Right cardiac atrium (tissue), 5 donors: Measurements from ENCODE around the gene SERGEF. TPM values are rescaled to one million over a fixed set of nuclear protein-coding genes. Genes with fewer than 3 reads are reported as not detected.

Source experiments
- ATAC-seq, 2 donors: fragments of 200-7000 bp; cut with Tn5 transposase; one replicate each; pipeline versions ENCODE4 v1.8.0 to v1.9.1; 2020; ENCODE audit warnings: moderate library complexity in 2 of 2, mild to moderate bottlenecking in 1 of 2
- DNase-seq, 3 donors: peaks; one replicate each; pipeline ENCODE4 v3.0.0-alpha.2; 2020
- H3K27ac ChIP-seq: one replicate; pipeline ENCODE4 v1.5.1; 2013; ENCODE audit warnings: mild to moderate bottlenecking, low read length, control low read depth, moderate library complexity
- H3K27me3 ChIP-seq: one replicate; pipeline ENCODE4 v1.6.1; 2013; ENCODE audit not compliant: control insufficient read depth, insufficient read depth
- H3K4me1 ChIP-seq: one replicate; pipeline ENCODE4 v1.6.1; 2013; ENCODE audit warnings: low read length; ENCODE audit not compliant: control insufficient read depth, insufficient read depth
- H3K4me3 ChIP-seq: one replicate; pipeline ENCODE4 v1.5.1; 2013; ENCODE audit warnings: low read length, control low read depth
- H3K9me3 ChIP-seq: one replicate; pipeline ENCODE4 v1.6.1; 2013; ENCODE audit warnings: low read length; ENCODE audit not compliant: control insufficient read depth
- WGBS: extraction: QIAGEN DNeasy Blood & Tissue Kit; methylation state at CpG from one replicate; pipeline ENCODE4 v1.1.7; 2013; 5-methylcytosine and 5-hydroxymethylcytosine counted together
- intact Hi-C, 4 donors: fragments of 100-400 bp; cut with DNase I; formaldehyde crosslinking; loops; one replicate each; pipeline versions ENCODE4 v1.11.0 to v1.14.0; 2022 to 2023
- polyA plus RNA-seq: library from polyadenylated mRNA; stranded (reverse); fragments of 200-250 nt; gene quantifications from one replicate; pipeline ENCODE4 v1.2.3, GENCODE V29; 2013
- total RNA-seq, 4 donors: library from RNA; stranded (reverse); fragmentation: NEBNext Ultra II Directional; extraction: Animal tissue kit (Norgen Biotek cat#: 25700); gene quantifications; one replicate each; pipeline ENCODE4 v1.2.1, GENCODE V29; 2021
- donor health status: healthy with polysubstance abuse.
- donor health status: DM: no; HTN: yes; CAD: no.
- donor health status: DM: no; HTN: no; CAD: no.
- donor health status: DM: no; HTN: yes; CAD: no; lungs with severe emphysema.
- donor health status: DM: yes; HTN: yes; CAD: no.

The SERGEF gene
- total and polyA plus RNA-seq, 5 donors: 30.8 to 44.7 (median 31.6) TPM

GRCh38 chr11:17769218-17769617 lies 243.6 kb downstream of the SERGEF start:
- Histone ChIP-seq H3K9me3 (no peaks in the 10 kb centered on the region), H3K4me1 (no peaks in the 10 kb centered on the region), H3K4me3 (no peak overlapping the region), H3K27me3 (no peaks in the 10 kb centered on the region), H3K27ac (no peak overlapping the region)
- DNase-seq (no peak), ATAC-seq (no peak)
- intact Hi-C loops: loop anchor here (10.0 kb wide), 3 partner anchors 56 to 206 kb away; no protein-coding TSS in a partner anchor
- WGBS: 100% methylated on average over 1 of the region's 1 CpG

- ATAC-seq (no peak), DNase-seq (no peak)
- H3K9me3 ChIP-seq: no peaks in the 10 kb centered on the region
- intact Hi-C loops: loop anchor here (10.0 kb wide), 3 partner anchors 56 to 206 kb away; no protein-coding TSS in a partner anchor
- no peaks in the 10 kb centered on the region for H3K4me1 ChIP-seq
- H3K27ac ChIP-seq: no peak overlapping the region
- H3K27me3 ChIP-seq: no peaks in the 10 kb centered on the region
- no peak overlapping the region for H3K4me3 ChIP-seq
- WGBS: 91% methylated on average over 7 of the region's 7 CpGs
Observed at GRCh38 chr11:17768547-17768946, 244.3 kb downstream of the SERGEF start.

GRCh38 chr11:17767914-17768313 lies 244.9 kb downstream of the SERGEF start:
- no peak for DNase-seq
- intact Hi-C loops: loop anchor here (10.0 kb wide), 3 partner anchors 57 to 207 kb away; no protein-coding TSS in a partner anchor
- 92% methylated on average over 2 of the region's 2 CpGs for WGBS

GRCh38 chr11:17767301-17767885 lies 245.5 kb downstream of the SERGEF start:
- H3K9me3 ChIP-seq: no peaks in the 10 kb centered on the region
- H3K27ac ChIP-seq: no peak overlapping the region
- H3K4me1 ChIP-seq: no peaks in the 10 kb centered on the region
- no peaks in the 10 kb centered on the region for H3K27me3 ChIP-seq
- no peak overlapping the region for H3K4me3 ChIP-seq
- 75% methylated on average over 7 of the region's 7 CpGs for WGBS
- no peak for DNase-seq
- intact Hi-C loops: loop anchor here (10.0 kb wide), 3 partner anchors 57 to 207 kb away; no protein-coding TSS in a partner anchor
- ATAC-seq: no peak

More at GRCh38 chr11:17767914-17768313, 244.9 kb downstream of the SERGEF start:
- no peak for ATAC-seq
- no peaks in the 10 kb centered on the region for H3K9me3 ChIP-seq
- no peaks in the 10 kb centered on the region for H3K4me1 ChIP-seq
- no peaks in the 10 kb centered on the region for H3K27me3 ChIP-seq
- no peak overlapping the region for H3K27ac ChIP-seq
- no peak overlapping the region for H3K4me3 ChIP-seq

- ATAC-seq (no peak), DNase-seq (no peak)
- no peaks in the 10 kb centered on the region for H3K9me3 ChIP-seq
- 69% methylated on average over 5 of the region's 5 CpGs for WGBS
- H3K4me1 ChIP-seq: no peaks in the 10 kb centered on the region
- H3K27me3 ChIP-seq: no peaks in the 10 kb centered on the region
- intact Hi-C loops: loop anchor here (10.0 kb wide), 3 partner anchors 58 to 208 kb away; no protein-coding TSS in a partner anchor
- no peak overlapping the region for H3K4me3 ChIP-seq
- no peak overlapping the region for H3K27ac ChIP-seq
Observed at GRCh38 chr11:17766590-17766989, 246.3 kb downstream of the SERGEF start.

GRCh38 chr11:17766073-17766359 lies 246.8 kb downstream of the SERGEF start:
- 93% methylated on average over 8 of the region's 8 CpGs for WGBS
- Histone ChIP-seq H3K27me3 (no peaks in the 10 kb centered on the region), H3K9me3 (no peaks in the 10 kb centered on the region), H3K27ac (no peak overlapping the region), H3K4me1 (no peaks in the 10 kb centered on the region), H3K4me3 (no peak overlapping the region)
- intact Hi-C loops: loop anchor here (10.0 kb wide), 3 partner anchors 59 to 209 kb away; no protein-coding TSS in a partner anchor
- ATAC-seq (no peak), DNase-seq (no peak)

GRCh38 chr11:17765356-17766072 lies 247.3 kb downstream of the SERGEF start:
- Histone ChIP-seq H3K27me3 (no peaks in the 10 kb centered on the region), H3K27ac (no peak overlapping the region), H3K9me3 (no peaks in the 10 kb centered on the region), H3K4me3 (no peak overlapping the region), H3K4me1 (no peaks in the 10 kb centered on the region)
- WGBS: 80% methylated on average over 13 of the region's 13 CpGs
- DNase-seq: no peak
- no peak for ATAC-seq
- intact Hi-C loops: loop anchor here (10.0 kb wide), 3 partner anchors 59 to 209 kb away; no protein-coding TSS in a partner anchor

- no peaks in the 10 kb centered on the region for H3K4me1 ChIP-seq
- 73% methylated on average over 19 of the region's 19 CpGs for WGBS
- no peak overlapping the region for H3K4me3 ChIP-seq
- DNase-seq: no peak
- intact Hi-C loops: loop anchor here (5.0 to 10.0 kb wide), 4 partner anchors 60 to 213 kb away; no protein-coding TSS in a partner anchor
- H3K27me3 ChIP-seq: no peaks in the 10 kb centered on the region
- H3K9me3 ChIP-seq: no peaks in the 10 kb centered on the region
- no peak overlapping the region for H3K27ac ChIP-seq
- no peak for ATAC-seq
Observed at GRCh38 chr11:17764446-17765218, 248.2 kb downstream of the SERGEF start.

GRCh38 chr11:17763703-17764102 lies 249.1 kb downstream of the SERGEF start:
- no peaks in the 10 kb centered on the region for H3K27me3 ChIP-seq

GRCh38 chr11:17763244-17763643 lies 249.6 kb downstream of the SERGEF start:
- DNase-seq (no peak), ATAC-seq (no peak)
- Histone ChIP-seq H3K4me3 (no peak overlapping the region), H3K27me3 (no peaks in the 10 kb centered on the region), H3K9me3 (no peaks in the 10 kb centered on the region), H3K4me1 (no peaks in the 10 kb centered on the region), H3K27ac (no peak overlapping the region)
- intact Hi-C loops: loop anchor here (5.0 to 10.0 kb wide), 4 partner anchors 62 to 214 kb away; no protein-coding TSS in a partner anchor
- WGBS: 90% methylated on average over 7 of the region's 7 CpGs

More at GRCh38 chr11:17763703-17764102, 249.1 kb downstream of the SERGEF start:
- DNase-seq (no peak), ATAC-seq (no peak)
- Histone ChIP-seq H3K9me3 (no peaks in the 10 kb centered on the region), H3K4me3 (no peak overlapping the region), H3K4me1 (no peaks in the 10 kb centered on the region), H3K27ac (no peak overlapping the region)
- 59% methylated on average over 3 of the region's 3 CpGs for WGBS
- intact Hi-C loops: loop anchor here (5.0 to 10.0 kb wide), 4 partner anchors 61 to 214 kb away; no protein-coding TSS in a partner anchor
